ENCODE data around the gene DCX.

DCX gene

DNA sequence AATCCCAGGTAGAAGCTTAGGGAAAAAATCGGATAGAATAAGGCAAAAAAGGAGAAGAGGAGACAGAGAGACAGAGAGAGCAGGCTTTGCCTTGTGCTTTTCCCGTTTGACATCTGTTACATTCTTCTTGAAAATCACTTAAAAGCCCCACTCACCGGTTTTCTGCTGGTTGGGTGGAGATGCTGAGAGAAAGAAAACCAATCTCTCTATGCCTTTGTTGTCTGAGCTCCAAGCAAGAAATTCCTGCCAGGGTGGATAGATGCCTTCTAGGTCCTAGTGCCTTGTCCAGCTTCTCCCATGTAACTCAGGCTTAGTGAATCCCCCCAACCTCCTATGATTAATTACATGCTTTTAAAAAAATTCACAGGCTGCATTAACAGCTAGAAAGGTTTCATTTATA lies at the start of gene DCX:
DCX (minus strand) TSS at position 210 of the 400 bp plus-strand sequence. CDS start 1,794 bp downstream, outside the sequence.
- no peak for DNase-seq (ENCODE audit: low read depth)

DNA sequence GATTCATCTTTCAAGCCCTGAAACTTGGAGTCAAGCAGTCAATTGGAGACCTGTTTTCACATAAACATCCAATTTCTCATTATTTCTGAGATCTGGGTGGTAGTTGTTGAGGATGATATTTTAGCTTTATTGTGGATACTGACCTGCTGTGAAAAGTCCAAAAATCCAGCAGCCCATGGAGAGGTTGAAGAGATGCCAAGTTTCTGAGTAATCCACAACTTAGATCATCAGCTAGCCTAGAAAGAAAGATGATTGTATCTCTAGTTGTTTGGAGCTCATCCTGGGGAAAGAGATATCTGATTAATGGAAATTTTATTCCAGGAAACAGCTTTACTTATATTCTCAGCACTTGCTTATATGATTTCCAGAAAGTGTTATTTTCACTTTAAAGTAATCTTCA lies 48.6 kb upstream of the DCX start:
- DNase-seq (ENCODE audit: low read depth), result no peak

DNA sequence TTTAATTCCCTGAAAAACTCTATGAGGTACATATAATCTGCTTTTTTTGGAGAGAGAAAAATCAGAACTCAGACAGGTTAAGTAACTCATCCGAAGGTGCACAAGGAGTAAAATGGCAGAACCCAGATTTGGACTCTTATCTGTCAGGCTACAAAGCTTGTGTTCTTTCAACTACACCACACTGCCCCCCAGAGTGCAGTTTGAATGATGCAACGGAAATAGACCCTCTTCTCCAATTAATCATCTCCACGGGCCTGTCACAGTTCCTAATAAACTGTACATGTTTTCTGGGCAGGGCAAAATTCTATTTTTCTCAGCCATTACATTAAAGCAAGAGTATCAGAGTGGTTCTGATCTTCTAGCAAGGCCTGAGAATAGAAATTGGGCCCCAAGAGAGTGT lies 35.3 kb upstream of the DCX start:
- no peak for DNase-seq (ENCODE audit: low read depth)

DNA sequence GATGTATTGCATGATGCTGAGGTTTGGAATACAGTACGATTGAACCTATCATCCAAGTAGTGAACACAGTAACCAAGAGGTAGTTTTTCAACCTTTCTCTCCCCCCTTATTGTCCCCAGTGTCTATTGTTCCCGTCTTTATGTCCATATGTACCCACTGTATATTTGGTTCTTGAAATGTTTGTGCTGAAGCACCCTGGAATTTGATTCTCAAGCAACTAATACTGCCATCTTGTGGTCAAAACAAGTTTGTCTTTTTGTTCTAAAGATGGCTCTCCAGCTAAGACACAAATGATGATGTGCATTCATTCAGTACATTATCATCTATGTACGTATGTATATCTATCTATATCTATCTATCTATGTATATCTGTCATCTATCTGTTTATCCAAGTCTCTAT lies 33.5 kb upstream of the DCX start:
- no peak for DNase-seq (ENCODE audit: low read depth)

DNA sequence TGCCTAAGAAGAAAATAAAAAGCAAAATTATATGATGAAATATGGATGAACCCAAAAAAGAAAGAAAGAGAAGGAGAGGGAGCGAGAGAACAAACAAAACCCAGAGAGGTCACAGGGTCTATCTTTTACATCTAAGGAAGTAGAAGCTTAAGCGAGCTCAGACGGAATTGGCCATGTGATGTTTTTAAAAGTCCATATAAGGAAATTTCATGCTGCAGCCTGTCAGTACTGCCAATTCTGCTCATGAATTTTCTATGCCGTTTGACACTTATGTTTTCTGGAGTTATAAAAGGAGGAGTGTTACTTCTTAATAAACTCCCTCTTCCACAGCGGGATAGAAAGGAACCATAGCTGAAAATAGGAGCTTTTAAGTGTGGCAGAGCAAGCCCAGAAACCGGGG lies 32.9 kb upstream of the DCX start:
- no peak for DNase-seq (ENCODE audit: low read depth)

DNA sequence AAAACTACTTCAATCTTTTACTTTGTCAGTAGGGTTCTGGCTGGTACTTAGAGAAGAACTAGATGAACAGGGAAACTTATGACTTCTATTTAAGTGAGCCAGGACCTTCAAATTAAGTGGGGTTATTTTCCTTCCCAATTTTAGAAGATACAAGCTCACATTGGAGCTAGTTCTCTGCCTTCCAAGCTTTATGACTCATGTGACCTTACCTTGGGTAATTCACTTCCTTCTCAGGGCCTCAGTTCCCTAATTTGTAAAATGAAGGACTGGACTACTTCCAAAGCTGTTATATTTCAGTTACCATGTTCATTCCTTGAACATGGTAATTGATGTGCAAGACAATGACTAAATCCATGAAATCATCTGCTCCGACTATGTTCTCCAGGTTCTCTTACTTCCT lies 32.0 kb upstream of the DCX start:
- no peak for DNase-seq (ENCODE audit: low read depth)

DNA sequence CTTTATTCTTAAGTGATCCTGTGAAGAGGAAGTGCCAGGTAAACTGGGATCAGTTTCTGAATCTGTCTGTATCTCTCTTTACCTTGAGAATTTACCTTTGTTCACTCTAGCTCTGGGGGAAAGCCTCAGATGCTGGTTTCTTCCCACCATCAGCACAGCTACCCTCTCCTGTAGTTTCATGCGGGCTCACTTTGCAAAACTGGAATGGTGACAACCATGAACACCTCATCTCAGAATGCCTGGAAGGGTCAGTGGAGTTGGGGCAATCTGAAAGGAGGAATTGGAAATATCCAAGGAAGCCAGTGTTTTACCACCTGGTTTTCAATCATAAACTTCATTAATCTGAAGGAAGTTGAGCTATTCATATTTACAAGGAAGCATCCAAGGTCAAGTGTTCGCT lies 30.8 kb upstream of the DCX start:
- no peak for DNase-seq (ENCODE audit: low read depth)

DNA sequence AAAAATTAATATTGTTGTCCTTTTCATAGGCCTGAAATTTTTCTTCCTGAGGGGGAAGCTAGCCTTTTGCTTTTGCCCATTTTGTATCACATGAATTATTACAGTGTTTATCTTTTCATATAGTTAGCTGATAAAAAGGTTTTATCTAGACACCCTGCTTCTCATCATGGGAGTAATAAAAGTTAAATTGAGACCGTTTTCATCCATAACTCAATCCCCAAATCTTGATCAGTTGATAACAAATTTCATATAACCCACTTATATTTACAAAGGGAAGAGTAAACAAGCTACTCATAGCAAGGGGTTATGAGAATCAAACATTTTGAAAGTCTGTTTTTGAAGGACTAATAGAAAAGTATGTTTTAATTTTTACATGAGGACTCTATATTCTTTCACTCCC lies 23.5 kb upstream of the DCX start:
- no peak for DNase-seq (ENCODE audit: low read depth)

DNA sequence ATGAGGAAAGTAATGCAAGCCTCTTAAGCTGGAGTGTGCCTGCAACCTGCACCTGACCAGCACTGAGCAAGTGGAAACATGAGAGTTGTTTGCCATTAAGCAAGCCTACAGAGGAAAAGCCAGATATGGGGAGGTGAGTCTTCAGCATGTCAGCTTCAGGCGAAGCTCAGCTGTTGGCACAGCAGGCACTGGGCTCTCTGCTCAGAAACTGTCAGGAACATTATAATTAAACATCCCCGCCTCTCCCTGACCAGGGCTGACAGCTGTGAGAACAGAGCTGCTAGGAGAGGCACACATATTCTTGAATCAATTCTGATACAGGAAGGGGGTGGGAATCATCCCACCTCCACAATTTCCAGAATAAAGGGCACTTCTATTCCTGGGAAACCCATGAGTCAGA lies 19.0 kb upstream of the DCX start:
- DNase-seq (ENCODE audit: low read depth), result no peak

DNA sequence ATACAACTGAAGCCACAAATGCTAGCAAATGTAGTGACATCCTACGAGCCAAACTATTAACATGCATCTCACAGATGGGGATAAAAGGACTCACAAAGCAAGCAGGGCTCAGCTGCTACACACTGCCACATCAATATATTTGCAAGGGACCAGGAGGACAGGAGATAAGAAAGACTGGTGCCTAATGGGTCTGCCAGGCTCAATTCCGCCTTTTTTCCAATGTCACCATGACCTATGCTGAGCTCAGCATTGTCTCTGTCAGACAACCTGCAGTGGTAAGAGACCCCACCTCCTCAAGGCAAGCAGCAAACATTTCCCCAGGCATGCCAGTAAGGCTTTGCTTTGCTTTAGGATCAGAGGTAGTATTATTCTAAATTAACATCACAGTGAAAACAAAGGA lies 435 bp downstream of the DCX start:
- no peak for DNase-seq (ENCODE audit: low read depth)

DNA sequence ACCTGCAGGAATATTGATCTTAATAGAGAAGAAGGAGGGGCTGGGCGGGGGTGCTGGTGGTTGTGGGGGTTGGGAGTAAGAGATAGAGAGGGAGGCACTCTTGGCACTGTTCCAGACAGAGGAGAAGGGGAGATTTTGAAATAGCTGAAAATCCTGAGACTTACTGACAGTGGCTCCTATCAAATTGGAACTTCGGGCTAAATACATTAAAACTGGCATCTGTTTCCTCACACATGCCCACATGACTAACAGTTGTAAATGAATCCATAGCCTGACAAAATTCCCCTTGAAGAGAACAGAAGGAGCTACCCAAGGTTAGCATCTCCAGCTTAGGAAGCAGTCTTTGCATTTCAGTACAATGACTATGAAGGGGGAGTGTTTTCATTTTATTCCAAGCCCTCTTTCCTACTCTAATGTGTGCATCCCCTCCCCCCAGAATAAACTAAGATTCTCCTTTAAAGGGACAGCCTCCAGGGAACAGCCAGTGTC lies 1.4 kb downstream of the DCX start:
- DNase-seq (ENCODE audit: low read depth), result no peak

DNA sequence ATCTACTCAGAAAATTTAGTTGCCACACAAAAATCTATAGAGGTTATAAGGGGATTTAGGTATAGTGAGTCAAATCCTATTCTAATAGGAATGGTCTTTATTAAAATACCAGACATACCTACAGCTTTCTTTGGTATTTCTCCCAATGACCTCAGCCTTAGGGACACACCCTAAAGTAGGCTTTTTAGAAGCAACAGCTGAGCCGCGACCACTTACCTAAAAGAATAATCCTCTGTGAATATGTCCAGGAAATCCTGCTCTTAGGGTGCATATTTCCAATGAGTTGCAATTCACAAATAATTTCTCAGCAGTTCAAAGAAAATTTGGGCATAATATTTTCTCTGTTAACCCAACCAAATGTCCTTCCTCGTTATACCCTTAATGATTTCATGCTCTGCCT lies 2.7 kb downstream of the DCX start:
- no peak for DNase-seq (ENCODE audit: low read depth)

DNA sequence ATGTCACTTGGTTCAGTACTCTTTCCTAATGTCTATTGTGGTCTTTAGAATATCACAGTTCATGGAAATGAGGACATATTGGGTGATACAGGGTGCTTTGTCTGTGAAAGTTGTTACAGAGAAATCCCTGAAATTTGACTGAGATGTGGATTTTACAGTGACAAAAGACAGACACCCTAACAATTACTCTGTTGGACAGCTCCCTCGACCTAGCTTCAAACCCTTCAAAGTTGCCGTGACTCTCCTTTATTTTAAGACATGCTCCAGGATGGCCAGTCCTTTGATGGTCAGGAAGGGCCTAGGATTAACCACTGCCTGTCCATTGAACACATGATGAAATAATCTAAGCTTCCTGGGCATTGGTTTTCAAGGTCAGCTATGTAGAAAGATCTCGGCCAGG lies 4.0 kb downstream of the DCX start:
- DNase-seq (ENCODE audit: low read depth), result no peak

DNA sequence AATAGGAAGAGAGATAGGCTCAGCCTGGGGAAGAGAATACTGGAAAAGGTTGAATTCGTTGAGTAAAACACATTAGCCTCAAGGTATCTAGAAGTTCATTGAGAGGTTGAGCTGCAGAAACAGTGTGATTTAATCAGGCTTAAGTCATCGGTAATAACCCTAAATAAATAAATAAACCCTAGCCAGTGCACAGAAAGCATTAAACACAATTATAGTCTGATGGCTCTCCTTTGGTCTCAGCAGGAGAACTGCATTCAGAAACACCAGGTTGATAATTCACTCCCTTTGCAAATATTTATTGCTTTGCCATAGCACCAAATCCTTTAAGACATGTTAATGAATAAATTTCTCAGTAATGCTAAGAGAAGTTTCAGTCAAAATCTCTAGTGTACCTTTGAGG lies 9.6 kb downstream of the DCX start:
- DNase-seq (ENCODE audit: low read depth), result no peak

DNA sequence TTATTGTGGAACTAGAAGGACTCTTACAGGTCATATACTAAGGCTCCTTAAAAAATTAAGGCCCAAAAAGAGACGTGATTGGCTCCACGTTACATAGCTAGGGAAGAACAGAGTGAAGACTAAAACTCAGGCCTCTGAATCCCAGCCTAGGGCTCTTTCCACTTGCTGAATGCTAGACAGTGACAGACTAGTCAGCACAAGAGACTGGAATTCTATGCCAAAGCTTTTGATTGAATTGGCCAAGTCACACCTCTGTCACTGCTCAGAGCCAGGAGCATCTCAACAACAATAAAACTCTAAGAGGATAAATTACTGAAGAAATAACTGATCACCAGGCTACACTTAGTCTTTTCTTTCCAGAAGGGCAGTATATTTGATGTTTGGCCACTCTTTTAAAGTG lies 16.8 kb downstream of the DCX start:
- DNase-seq (ENCODE audit: low read depth), result no peak

DNA sequence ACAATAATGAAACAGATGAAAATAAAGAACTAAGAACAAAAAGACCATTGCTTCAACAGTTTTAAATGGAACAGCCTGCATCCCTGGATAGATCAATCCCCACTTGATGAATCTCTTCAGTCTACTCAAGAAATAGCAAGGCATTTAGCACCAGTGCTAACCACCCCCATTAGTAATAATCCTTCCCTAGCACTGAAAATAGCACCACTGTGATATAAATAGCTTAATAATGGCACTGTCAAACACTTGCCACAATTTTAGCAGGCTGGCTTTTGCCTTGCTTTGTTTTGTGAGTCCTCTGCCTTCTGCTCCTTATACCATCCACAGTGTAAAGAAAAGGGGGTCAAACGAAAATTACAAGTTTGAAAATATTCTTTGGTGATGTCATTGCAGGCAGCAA lies 17.4 kb downstream of the DCX start:
- DNase-seq (ENCODE audit: low read depth), result no peak

DNA sequence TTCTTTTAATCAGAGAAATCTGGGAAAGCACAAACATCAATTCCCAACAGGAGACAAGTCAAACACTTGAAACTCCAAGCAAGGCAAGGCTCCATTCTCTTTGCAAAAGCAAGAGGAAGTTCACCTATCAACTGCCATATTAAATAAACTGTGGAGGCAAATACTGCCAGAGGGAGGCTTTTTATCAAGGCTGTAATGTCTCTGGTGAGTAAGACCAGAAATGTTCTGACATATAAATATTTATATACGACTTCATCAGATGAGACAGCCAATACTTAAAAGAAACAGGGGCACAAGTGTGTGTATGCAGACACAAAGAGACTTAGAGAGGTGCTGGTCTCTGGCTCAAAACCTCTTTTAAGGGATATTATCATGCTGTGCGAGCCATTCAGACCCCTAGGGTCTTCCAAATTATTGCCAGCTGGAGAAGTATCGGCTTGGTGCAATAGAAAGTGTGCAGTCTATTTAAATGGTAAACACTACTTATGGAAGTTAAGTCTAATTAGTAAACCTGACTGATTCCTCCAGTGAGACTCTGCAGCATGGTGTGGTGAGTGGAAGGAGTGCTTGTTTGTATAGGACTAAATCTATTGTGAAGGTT lies 24.4 kb downstream of the DCX start:
- DNase-seq (ENCODE audit: low read depth), result no peak

DNA sequence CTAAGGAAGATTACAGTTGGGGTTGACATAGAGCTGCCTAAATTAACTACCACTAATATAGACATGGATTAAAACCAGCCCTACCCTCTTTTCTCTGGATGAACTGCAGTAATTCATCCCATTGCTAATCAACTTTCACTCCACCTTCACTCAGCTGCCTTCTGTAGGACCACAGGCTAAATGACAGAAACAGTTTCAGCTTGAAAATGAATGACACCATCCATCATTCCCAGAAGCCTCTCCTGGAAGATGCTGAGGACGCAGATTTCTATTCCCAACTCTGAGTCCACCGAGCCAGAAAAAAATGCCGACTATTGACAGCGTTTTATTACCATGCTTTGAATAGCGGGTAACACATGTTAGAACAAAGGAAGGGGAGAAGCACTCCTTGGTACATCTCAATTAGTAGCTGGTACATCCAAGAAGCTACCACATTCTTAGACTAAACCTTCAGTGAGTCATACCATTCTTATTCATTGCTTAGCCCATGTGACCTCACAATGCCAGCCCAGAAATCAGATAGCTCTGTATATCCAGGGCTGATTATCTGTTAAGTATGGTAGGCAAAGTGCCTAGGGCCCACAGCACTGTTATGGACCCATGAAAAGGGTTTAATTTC lies 25.3 kb downstream of the DCX start:
- no peak for DNase-seq (ENCODE audit: low read depth)

DNA sequence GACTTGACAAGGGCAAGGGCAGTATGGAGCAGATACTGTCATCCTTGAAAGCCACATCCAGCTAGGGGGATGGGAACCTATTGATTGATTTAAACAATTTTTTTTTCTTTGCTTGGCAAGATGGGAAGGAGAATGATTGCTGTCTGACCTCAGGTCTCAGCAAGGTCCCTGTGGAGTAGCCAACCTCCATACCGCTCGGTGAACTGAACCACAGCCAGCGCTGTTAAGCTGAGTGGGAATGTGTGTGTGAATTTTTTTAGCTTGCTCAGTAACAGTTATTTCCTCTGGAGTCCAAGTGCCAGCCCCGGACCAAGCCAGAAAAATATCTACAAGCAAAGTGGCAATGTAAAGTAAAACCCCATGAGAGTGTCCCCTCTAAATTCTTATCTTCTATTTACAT lies 25.9 kb downstream of the DCX start:
- no peak for DNase-seq (ENCODE audit: low read depth)

DNA sequence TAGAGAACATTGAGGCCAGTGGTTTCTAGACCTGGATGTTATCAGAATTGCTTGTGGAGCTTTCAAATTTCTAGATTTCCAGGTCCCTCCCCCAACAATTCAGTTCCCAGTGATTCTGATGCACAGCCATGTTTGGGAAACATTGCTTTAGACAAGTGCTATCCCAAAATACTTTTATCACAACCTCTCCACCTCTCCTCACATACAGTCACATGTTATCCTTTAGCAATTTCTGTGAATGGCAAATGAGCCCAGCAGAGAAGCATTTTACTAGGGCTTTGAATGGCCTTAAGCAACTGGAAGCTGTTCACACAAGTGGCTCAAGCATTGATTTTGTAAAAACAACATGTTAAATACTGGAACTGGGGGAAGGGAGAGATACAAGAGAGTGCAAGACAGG lies 29.7 kb downstream of the DCX start:
- no peak for DNase-seq (ENCODE audit: low read depth)

DNA sequence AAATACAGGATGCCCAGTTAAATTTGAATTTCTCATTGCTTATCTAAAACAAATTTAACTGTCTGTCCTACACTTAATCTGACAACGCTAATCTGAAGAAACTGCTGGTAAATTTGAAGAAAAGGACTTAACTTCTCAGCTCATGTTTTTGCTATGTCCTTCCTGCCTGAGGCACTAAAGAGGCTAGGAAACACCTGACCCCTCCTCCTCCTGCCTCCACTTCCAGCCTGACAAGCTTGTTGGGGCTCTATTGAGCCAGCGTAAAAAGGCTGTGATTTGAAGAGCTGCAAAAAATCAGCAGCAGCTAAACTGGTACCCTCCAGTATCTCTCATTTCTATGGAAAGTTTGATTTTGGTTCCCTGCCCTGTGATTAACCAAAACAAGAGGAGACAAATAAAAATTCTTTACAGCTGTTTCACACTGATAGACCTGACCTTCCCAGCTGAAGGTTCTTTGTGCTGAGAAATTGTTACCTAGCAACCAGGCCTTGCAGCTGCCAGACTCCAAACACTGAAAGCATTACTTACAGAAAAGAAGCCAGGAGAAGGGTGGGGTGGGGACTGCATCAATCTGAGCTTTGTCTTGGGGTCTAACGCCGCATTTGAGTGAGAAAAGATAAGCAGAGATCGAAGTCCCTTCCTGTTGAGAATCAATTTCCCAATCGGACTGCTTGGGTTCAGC lies 35.0 kb downstream of the DCX start:
- DNase-seq (ENCODE audit: low read depth), result no peak

DNA sequence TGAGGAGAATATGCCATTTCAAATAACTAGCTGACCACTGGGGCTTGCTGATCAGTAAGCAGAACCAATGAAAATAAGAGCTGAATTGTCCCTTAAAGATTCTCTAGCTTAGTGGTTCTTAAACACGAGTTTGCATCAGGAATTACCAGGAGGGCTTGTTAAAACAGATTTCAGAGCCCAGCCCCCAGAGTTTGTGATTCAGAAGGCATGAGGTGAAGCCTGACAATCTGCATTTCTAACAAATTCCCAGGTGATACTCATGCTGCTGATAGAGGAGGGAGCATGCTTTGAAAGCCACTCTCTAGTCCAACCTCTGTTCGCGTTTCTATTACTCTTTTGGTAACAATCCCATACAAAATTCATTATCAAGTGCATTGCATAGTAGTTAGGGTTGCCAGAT lies 35.5 kb downstream of the DCX start:
- no peak for DNase-seq (ENCODE audit: low read depth)

DNA sequence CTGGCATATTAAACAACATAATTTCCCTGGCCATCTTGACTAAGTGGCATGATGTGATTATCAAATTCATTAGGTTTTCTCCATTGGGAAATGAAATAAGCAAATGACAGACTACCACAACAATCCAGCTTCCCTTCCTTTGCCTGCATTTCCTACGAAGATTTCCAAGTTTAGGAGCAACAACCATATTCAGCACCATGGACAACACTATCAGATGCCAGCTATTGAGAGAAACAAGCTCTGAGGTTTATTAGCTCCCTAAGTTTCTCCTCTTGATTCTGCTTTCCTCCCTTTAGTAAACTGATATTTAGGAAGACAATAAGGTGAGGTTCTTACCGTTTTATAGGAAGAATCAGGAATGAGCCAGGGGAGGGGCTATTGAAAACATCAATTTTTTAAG lies 36.2 kb downstream of the DCX start:
- no peak for DNase-seq (ENCODE audit: low read depth)

DNA sequence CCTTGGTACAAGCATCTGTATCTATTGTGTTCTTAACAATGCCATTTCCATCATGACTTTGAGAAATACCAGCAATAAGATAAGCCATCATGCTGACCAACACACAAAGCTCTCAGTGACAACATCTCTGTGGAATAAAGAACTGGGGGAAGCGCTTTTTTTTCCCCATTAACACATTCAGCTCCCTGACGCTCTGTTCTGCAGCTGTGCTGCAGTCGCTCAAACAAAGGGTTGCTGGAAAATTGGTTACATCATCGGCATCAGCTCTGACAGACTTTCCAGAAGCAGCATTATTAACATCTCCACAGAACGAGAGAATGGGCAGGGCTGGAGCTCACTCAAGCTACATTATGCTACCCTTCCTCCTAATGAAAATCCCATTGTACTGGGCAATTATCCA lies 39.9 kb downstream of the DCX start:
- no peak for DNase-seq (ENCODE audit: low read depth)

Data from stimulated activated CD8-positive, alpha-beta memory T cell treated with anti-CD3 and anti-CD28 coated beads, Interleukin-7, amount 100 ng/mL, for 24 hours (primary cell).